NCI-H82 (cell line): ENCODE measurements around the gene NAA40.

ENCODE experiments used
- DNase-seq: peaks from one replicate; lab custom pipeline; 2025; lab: John Stamatoyannopoulos, UW

Gene NAA40

DNA sequence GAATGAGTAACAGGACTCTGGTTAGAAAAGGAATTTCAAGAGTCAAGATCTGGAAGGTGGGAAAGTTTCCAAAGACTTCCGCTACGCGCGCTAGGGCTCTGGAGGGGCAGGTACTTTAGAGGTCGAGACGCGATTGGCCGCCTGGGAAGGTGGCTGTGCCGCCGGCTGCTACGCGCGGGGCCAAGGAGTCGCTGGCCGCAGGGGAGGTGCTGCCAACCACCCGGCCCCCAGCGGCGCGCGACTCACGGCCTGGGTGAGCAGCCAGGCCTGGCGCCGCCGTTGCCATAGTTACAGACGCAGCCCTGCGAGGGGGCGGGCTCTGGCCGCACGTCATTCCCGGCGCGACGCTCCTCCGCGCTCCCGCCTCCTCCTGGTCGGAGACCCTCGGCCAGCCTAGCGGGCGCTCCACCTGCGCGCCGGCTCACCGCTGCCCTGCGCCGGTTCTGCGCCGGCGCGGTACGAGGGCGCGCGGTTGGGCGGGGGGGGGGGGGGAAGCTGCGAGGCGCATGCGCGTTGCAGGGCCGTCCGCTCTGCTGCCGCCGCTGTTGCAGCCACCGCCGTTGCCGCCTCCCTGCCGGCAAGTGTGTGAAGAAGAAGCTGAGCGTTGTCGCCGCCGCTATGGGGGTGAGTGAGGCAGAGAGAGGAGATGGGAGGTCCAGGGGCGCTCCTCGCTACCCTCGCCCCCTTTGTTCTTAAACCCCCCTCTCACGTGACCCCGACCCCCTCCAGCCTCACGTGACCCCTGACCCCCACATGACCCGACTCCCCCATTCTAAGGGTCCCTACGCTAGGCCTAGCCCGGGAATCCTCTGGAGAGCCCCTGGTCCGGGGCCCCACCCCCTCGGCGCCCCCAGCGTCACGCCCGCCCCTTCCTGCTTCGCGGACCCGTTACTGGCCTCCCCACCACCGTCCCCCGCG is at the start of gene NAA40:
NAA40 (plus strand) TSS at position 524 of the 918 bp plus-strand sequence; CDS start at position 619, 95 bp downstream.
- peak; percentile 97 for DNase-seq

DNA sequence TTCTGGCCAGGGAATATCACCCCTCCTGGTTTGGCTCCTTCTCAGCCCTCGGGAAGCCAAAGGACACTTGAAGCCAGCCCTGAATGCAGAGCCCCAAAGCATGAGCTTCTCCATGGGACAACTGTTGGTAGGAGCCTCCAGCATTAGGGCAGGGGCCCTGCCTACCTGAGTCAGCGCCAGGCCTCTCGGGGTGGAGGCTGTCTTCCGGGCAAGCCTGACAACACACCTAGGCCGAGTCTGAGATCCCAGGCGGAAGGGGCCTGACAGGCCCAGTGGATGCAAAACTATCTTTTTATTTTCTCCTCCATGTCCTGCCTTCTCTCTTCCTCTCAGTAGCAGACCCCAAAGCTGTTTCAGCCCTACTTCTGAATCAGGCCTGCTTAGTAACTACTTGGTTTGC is 49.5 kb upstream of the NAA40 start:
- DNase-seq = no peak

DNA sequence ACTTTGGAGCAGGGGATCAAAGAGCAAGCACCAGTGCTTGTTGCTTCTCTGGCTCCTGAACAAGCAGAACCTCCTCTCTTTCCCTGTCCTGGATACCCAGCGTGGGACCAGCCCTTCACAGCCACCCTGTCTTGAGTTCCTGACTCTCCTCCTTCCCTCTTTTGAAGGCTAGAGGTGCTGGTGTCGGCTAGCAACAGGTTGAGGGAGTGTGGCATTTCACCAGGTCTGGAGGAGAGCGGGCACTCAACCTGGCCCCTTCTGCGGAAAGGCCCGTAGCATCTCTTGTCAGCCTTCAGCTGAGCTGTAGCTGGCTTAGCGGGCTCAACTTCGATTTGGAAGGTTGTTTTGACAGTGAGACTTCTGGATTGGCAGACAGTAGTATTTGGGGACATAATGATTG is 48.4 kb upstream of the NAA40 start:
- DNase-seq = no peak

DNA sequence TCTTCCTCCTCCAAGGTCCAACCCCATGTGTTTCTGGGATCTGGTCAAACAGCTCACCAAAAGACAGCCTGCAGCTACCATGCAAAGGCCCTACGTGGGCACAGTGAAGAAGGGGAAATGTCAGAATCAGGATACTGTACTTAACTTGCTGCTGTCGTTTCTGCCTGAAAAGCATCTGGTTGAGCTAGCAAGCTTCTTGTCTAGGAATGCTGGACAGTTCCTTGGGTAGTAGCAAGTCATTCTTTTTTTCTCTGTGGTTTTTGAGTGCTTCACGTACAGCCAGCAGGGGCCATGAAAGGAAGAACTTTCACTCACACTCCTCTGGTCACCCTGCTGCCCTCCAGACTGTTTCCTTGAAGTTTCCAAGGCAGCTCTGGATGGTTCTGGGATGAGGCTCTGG is 46.6 kb upstream of the NAA40 start:
- no peak for DNase-seq

DNA sequence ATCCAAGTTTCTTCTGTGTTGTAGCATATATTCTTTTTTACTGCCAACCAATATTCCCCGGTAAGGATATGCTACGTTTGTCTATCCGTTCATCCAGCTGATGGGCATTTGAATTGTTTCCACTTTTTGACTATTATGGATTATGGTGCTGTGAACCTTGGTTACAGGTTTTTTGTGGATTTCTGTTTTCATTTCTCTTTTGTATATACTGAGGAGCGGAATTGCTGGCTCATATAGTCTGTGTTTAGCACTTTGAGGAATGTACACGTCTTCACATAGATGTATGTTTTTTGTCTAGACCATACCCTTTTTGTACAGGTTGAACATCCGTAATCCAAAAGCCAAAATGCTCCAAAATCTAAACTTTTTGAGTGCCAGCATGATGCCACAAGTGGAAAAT is 45.4 kb upstream of the NAA40 start:
- no peak for DNase-seq

DNA sequence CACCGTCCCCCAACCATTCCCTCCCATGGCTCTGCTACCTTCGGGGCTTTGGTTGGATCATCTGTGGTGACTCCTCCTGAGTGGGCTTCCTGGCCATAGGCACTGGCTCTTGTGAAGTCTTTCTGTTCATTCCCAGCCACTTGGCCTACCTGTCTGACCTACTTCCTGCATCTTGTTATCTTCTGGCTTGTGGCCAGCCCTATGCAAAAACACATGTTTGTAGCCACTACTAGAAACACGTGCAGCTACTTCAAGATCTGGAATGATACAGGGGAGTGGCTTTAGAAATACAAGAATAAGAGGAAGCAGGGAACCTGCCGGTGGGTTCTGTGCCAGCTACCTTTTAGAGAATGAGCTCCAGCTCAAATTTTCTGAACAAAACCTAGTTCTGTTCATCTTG is 42.7 kb upstream of the NAA40 start:
- no peak for DNase-seq

DNA sequence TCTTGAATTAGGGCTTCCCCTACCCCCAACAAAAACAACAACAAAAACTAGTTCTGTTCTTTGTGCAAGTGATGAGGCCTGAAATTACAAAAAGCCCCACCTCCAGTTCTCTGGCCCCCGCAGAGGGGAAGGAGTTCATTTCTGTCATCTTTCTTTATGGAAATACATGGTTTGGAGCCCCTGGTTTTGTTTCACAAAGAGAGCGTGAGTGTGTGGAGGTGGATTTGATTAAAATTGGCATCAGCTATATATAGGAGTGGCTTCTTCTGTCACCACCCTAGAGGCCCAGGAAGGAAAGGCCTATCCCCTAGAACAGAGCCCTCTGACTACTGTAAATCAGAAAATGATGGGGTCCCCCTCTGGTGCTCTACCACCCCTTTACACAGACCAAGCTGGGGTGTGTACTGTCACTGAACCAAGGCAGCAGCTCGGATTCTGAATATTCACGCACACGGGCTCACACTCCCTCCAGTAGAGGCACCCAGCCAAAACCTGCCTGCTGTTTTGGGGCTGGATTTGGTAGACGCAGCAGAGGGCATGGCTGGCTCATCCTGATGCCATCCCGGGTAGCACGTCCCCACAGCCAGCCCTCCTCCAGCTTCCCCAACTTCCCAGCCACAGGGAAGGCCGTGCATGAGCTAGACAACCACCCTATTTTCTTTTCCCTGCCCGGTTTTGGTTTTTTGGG is 41.2 kb upstream of the NAA40 start:
- no peak for DNase-seq

DNA sequence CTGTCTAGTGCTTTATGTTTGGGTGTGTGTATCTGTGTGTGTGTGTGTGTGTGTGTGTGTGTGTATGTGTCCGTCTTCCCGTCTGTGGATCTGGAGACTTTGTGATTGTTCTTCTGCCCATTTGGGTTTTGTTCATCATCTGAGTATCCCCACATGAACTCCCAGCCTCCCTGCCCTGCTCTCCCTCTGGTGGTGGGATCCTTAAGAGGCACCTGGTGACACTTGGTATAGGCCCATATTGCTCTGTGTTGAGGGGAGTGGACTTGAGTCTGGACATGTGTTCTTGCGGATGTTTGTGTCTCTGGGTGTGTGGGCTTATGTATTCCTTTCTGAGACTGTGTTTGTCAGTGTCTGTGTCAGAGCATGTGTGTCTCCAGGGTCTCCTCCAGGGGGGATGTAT is 37.1 kb upstream of the NAA40 start:
- peak; percentile 19 for DNase-seq

DNA sequence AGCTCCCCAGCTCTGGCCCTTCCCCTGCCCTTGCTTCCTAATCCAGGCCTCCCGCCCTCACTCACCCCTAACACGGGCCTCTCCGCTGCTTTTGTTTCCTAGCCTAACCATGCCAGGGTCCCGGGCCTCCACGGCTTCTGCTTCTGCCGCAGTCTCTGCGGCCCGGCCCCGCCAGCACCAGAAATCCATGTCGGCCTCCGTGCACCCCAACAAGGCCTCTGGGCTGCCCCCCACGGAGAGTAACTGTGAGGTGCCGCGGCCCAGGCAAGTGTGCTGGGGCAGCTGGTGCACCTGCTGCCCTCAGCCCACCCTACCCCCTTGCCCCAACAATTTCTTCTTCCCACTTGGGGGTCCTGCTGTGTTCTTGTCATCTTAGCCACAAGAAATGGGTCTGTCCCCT is 34.9 kb upstream of the NAA40 start:
- no peak for DNase-seq

DNA sequence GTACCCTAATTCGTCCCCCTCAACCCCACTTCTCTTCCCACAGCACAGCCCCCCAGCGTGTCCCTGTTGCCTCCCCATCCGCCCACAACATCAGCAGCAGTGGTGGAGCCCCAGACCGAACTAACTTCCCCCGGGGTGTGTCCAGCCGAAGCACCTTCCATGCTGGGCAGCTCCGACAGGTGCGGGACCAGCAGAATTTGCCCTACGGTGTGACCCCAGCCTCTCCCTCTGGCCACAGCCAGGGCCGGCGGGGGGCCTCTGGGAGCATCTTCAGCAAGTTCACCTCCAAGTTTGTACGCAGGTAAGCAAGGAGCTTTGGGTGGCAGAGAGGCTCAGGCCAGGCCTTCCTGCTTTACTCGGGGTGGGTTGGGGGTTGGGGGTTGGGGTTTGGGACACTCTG is 34.1 kb upstream of the NAA40 start:
- DNase-seq = no peak

DNA sequence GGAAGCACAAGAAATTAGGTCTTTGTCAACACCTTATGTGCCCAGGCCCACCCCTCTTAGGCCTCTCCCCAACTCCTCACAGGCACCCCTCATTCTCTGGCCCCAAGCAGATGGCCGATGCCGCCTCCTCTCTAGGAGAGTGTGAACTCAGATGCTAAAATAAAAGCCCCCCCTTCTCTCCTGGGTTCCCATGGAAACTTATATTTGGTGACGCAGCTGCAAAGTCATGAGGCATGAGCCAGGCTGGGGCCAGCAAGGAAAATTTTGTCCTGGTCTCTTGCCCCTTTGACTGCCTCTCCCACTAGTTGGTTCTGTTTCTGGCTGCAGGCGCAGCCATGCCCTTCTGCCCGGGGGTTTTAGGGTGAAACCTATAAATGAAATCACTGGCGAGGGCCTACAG is 33.6 kb upstream of the NAA40 start:
- DNase-seq = no peak

DNA sequence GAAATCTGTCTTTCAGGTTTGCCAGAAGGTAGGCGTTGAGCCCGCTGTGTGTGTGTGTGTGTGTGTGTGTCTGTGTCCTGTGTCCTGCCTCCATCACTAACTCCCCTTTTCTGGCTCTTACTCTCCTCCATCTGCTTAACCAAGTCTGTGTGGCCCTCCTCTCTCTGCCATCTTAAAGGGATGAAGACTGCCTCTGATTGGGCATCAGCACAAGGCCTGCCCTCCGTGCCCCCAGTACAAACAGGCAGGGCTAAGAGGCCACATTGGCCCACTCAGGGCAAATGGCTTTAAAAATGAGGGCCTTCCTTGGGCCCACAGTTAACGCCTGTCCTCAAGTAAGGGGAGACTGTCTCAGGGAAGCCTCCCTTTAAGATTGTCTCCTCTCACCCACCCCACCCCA is 32.7 kb upstream of the NAA40 start:
- DNase-seq = no peak

DNA sequence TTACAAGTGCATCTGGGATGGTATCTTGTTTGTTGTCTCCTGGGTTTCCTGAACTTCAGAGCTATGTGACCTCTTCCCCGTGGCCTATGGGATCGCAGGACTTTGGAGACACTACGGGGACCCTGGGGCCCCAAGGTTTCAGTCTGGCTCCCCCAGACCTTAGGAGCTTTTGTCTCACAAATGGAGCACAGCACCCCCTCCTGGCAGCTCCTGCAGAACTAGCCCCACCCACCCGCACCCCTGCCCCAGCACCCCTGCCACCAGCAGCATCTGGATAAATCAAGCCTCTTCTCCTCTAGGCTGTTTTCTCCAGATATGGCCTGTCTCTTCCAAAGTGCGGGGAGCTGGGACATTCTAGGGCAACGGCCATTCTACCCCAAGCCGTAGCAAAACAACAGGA is 32.2 kb upstream of the NAA40 start:
- peak; percentile 45 for DNase-seq

DNA sequence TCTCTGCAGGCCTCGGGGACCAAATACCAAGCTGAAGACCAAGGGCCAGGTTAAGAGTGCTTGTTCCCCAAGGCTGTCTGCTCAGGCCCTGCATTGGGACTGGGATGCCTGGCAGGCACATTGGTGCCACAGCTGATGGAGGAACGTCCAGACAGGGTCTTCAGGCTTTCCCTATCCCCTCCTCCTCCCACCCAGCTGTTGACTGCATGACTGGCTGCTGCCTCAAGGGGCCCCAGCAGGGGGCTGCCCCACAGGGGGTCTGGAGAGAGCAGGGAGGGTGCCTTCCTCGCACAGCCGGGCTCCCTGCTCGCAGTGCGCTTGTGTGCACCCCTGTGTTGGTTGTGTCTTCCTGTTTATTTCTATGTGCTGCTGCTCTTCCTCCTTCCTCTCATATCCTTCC is 31.7 kb upstream of the NAA40 start:
- peak; percentile 59 for DNase-seq

DNA sequence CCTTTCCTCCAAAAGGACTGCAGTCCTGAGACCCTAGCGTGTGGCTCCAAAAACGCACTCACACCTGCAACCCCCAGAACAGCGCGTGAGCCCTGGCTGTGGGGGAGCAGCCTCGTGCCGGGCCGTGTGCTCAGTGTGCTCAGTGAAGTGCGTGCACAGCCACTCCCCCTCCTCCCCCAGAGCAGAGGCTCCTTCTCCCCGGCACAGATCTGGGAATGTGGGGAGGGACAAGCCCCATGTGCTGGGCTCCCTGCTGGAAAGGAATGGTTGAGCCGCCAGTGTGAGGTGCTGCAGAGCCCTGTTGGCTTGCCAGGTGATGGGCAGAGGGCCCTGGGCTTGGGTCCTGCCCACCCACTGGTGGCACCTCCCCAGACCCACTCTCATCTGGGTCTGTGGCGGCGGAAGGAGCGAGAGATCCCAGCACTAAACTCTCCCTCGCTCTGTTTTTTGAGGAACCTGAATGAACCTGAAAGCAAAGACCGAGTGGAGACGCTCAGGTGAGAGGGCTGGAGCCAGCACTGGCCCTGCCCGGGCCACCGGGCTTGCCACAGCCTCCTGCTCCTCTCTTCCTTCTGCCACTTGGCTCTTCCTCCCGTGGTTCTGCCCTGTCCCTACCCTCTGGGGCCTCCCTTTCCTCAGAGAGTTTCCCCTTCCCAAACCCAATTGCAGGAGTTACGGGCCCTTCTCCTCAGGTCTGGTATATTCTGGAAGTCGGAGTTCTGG is 30.8 kb upstream of the NAA40 start:
- DNase-seq = peak; percentile 60

DNA sequence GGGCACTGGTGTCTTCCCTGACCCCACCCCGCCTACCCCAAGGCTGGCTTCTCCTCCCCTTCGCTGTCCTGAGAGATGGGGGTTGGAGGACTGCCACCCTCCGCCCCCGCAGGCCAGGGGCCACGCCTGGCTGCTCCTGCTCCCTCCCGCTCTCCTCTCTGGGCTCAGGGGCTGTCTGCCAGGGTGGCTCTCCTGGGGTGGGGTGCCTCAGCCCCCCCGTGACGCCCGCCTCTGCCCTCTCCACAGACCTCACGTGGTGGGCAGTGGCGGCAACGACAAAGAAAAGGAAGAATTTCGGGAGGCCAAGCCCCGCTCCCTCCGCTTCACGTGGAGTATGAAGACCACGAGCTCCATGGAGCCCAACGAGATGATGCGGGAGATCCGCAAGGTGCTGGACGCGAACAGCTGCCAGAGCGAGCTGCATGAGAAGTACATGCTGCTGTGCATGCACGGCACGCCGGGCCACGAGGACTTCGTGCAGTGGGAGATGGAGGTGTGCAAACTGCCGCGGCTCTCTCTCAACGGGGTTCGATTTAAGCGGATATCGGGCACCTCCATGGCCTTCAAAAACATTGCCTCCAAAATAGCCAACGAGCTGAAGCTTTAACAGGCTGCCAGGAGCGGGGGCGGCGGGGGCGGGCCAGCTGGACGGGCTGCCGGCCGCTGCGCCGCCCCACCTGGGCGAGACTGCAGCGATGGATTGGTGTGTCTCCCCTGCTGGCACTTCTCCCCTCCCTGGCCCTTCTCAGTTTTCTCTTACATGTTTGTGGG is 30.0 kb upstream of the NAA40 start:
- DNase-seq = no peak

DNA sequence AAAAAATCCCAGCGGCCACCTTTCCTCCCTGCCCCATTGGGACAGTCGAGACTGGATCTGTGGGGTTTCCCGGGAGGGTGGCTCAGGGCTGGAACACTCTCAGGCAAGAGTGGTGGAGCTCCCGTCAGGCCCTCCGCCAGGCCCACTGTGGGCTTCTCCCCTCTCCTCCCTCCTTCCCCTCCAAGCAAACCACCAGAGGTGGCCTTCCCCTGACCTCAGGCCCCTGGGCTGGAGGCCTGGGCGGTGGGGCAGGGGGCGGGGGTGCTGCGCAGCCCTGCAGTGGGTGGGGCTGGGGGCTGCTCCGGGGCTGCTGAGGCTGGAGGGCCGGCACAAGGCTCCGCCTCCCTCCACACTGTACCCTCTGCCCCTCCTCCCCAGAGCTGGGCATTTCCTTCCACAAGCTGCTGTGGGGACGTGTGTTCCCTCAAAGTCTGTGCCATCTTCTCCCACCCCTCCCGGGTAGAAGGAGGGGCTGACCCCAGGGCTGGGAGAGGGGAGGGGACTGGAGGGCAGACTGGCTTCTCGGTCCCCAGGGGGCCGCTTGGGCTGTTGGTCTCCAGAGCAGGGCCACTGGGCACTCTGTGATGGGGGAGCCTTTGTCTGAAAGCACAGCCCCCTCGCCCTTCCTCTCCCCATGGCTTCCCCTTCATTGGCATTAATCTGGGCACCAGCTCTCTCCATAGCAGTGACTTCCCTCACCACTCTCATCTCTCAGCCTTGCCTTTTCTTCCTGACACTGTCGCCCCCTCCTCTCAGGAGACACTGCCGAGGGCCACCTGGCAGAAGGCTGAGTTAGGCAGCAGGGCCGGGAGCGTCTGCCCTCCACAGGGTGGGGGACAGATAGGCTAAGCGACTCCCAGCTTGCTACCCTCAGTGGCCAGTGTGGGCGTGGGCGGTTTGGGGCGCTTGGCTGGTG is 29.0 kb upstream of the NAA40 start:
- peak; percentile 79 for DNase-seq

DNA sequence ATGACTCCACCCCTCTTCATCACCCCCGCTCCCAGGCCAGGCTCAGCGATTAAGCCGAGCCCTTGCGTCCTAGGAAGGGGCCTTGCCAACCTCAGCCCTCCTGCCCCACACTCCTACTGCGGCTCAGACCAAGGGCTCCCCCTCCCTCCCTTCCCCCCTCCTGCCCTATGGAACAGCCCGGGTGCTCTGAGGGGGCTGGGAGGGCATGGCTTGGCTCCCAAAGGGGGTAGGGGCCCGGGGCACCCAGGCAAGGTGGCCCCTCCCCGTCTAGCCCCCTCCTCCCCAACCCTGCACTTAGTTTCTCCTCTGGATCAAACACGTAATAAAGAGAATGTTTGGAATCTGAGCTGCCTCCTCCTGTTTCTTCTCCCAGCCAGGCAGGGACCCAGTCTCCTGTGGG is 28.1 kb upstream of the NAA40 start:
- DNase-seq = peak; percentile 49

DNA sequence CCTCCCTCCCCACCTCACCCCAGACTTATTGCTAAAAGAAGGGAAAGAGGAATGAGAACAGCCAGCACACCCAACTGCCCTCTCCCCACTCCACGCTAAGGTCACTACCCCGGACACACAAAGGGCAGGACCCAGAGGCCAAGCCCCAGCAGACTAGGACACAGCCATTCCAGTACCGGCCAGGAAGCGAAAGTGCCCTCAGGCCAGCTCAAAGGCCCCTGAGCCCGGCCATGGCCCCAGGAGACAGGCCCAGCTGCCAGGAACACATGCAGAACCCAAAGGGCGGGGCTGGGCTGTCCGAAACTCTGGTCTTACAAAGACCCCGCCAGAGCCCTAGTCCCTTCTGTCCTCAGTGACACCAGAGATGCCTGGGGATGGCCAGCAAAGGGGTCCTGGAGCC is 27.4 kb upstream of the NAA40 start:
- DNase-seq = peak; percentile 40

DNA sequence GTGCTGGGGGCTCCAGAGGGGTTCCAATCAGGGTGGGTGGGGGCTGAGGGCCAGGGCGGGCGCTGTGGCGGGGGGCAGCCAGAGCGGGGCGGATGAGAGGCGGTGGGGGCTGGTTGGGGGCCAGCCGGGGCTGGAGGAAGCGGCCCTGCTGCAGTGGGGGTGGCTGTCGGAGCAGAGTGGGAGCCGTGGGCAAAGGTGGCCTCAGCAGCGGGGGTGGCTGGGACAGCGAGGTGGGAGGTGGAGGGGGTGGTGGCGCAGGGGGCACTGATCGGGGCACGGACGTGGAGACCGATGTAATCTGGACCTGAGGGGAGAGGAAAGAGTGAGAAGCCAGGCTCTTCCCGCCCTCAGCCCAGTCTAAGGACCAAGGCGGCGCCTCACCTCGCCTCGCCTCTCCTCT is 26.9 kb upstream of the NAA40 start:
- no peak for DNase-seq

DNA sequence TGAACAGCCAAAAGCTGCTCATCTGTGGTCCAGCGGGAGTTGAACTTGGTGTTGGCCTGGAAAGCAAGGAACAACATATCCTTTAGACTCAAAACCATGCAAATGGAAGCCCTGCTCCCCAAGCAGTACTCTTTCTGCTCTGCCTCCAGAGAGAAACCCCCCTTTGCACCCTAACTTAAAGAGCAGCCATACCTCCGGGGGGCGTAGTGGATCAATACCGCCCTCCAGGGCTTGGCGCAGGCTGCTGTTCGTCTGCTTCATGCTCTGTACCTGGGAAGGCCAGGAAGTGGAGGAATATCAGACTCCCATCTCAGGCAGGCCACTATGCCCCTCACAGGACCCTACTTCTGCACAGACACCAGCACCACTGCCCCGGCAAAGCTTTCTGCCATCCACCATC is 26.1 kb upstream of the NAA40 start:
- DNase-seq = no peak
